ENCODE measurements around the gene ZDHHC8.

ZDHHC8 gene

GRCh38 chr22:20137113-20137512 is 5.5 kb downstream of the ZDHHC8 start:
- no peaks in the 10 kb centered on the region for H3K4me1 ChIP-seq (ENCODE audit: insufficient read depth, low read length)

DNA sequence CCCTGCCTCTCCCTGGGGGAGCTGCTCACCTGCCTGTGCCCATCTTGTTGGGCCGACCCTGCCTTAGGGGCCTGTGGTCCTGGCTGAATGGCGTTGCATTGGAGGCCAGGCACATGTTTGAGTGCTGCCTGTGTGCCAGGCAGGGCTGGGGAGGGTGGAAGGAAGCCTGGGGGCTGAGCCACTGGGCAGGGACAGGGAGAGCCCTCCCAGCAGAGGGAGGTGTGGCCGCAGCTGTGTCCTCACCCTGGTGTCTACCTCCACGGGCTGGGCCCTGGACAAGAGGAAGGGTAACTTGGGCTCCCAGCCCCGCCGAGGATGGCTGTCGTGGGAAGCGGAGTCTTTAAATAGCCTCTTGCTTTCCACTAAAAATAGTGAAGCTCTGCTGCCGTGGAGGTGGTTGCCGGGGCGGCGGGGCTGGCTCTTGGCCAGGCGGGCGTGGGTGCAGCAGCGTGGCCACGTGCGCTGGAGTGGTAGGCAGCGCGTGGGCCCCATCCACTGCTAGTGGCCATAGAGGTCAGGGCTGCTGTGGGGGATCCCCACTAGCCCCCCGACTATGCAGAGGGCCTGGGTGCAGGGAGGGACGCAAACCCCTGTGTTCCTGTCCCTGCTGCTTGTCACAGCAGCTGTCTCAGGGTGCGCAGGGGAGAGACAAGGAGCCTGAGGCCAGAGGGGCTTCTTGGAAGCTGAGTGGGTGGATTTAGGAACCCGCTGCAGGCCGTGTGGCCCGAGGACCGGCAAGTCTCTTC is 6.2 kb downstream of the ZDHHC8 start:
- Histone ChIP-seq H3K9me3 (ENCODE audit: insufficient read depth, low read depth, low read length) (no peaks in the 10 kb centered on the region), H3K36me3 (ENCODE audit: insufficient read depth, low read depth, low read length) (no peaks in the 10 kb centered on the region), H3K4me1 (ENCODE audit: insufficient read depth, low read length) (no peaks in the 10 kb centered on the region), H3K9ac (ENCODE audit: low read depth, low read length) (no peak overlapping the region; the same call in 1 of the 2 replicates), H3K27ac (ENCODE audit: low read length) (no peak overlapping the region), H3K4me3 (ENCODE audit: low read length) (no peak overlapping the region), H3K27me3 (ENCODE audit: insufficient read depth, low read length) (no peaks in the 10 kb centered on the region)

More at GRCh38 chr22:20137113-20137512, 5.5 kb downstream of the ZDHHC8 start:
- Histone ChIP-seq H3K27ac (ENCODE audit: low read length) (no peak overlapping the region), H3K9me3 (ENCODE audit: insufficient read depth, low read depth, low read length) (no peaks in the 10 kb centered on the region), H3K9ac (ENCODE audit: low read depth, low read length) (no peak overlapping the region), H3K4me3 (ENCODE audit: low read length) (no peak overlapping the region), H3K27me3 (ENCODE audit: insufficient read depth, low read length) (no peaks in the 10 kb centered on the region; the same call in 1 of the 2 replicates), H3K36me3 (ENCODE audit: insufficient read depth, low read depth, low read length) (no peaks in the 10 kb centered on the region)

DNA sequence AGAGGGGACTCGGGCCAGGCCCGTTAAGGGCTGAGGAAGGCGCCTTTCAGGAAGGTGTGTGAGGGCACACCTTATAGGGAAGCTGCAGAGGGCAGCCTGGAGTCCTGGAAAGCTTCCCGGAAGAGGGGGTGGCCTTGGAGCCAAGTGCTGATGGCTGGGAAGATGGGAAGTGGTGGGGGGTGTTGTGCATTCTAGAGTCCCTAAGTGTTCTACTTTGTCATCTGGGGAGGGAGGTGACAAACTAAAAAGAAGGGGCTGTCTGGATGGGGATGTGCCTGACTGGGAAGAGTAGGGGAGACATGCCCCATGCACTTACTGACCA is 6.8 kb downstream of the ZDHHC8 start:
- H3K9ac ChIP-seq (ENCODE audit: low read depth, low read length), result no peak overlapping the region; the same call in 1 of the 2 replicates
- H3K9me3 ChIP-seq (ENCODE audit: insufficient read depth, low read depth, low read length), result no peaks in the 10 kb centered on the region
- H3K36me3 ChIP-seq (ENCODE audit: insufficient read depth, low read depth, low read length), result no peaks in the 10 kb centered on the region
- H3K4me3 ChIP-seq (ENCODE audit: low read length), result no peak overlapping the region
- H3K4me1 ChIP-seq (ENCODE audit: insufficient read depth, low read length), result no peaks in the 10 kb centered on the region
- no peak overlapping the region for H3K27ac ChIP-seq (ENCODE audit: low read length)
- no peaks in the 10 kb centered on the region for H3K27me3 ChIP-seq (ENCODE audit: insufficient read depth, low read length)

DNA sequence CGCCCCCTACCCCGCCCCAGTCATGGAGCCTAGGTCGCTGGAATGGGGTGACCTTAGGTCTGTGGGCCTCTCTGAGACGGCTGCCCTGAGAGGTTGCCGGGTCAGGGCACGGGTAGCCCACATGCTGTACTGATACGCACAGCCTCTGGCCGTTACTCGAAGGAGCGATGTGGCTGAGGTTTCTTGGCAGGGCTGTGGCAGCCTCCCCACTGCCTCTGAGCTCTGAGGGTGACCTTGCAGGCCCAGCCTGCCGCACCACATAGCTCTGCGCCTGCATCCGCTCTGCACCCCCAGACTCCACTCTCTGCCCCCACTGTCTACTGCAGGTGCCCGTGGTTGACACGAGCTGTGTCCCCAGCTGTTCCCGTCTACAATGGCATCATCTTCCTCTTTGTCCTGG is 7.3 kb downstream of the ZDHHC8 start:
- H3K27ac ChIP-seq (ENCODE audit: low read length), result no peak overlapping the region
- H3K4me3 ChIP-seq (ENCODE audit: low read length), result no peak overlapping the region
- H3K9me3 ChIP-seq (ENCODE audit: insufficient read depth, low read depth, low read length), result no peaks in the 10 kb centered on the region
- H3K27me3 ChIP-seq (ENCODE audit: insufficient read depth, low read length), result no peaks in the 10 kb centered on the region
- H3K36me3 ChIP-seq (ENCODE audit: insufficient read depth, low read depth, low read length), result no peaks in the 10 kb centered on the region
- H3K9ac ChIP-seq (ENCODE audit: low read depth, low read length), result no peak overlapping the region
- no peaks in the 10 kb centered on the region for H3K4me1 ChIP-seq (ENCODE audit: insufficient read depth, low read length)

DNA sequence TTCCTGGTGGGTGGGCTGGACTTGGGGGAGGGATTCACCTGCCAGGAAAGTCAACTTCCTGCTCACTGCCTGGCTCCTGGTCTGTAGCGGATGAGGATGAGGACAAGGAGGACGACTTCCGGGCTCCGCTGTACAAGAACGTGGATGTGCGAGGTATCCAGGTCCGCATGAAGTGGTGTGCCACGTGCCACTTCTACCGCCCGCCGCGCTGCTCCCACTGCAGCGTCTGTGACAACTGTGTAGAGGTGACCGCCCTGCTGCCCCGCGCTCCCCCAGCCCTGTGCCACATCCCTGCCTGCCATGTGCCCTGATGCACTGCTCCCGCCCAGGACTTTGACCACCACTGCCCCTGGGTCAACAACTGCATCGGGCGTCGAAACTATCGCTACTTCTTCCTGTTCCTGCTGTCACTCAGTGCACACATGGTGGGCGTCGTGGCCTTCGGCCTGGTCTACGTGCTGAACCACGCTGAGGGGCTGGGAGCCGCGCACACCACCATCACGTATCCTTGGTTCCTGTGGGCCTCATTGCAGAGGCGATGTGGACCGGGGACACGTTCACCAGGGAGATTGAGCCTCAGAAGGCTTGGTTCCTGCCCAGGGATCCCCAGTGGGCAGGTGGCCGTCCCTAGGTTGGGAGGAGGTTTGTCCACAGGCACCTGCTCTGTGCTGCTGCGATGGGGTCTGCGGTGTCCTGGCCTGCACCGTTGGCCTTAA is 7.9 kb downstream of the ZDHHC8 start:
- no peaks in the 10 kb centered on the region for H3K36me3 ChIP-seq (ENCODE audit: insufficient read depth, low read depth, low read length)
- no peaks in the 10 kb centered on the region for H3K9me3 ChIP-seq (ENCODE audit: insufficient read depth, low read depth, low read length)
- H3K4me1 ChIP-seq (ENCODE audit: insufficient read depth, low read length), result no peaks in the 10 kb centered on the region
- H3K9ac ChIP-seq (ENCODE audit: low read depth, low read length), result no peak overlapping the region
- H3K4me3 ChIP-seq (ENCODE audit: low read length), result no peak overlapping the region
- no peaks in the 10 kb centered on the region for H3K27me3 ChIP-seq (ENCODE audit: insufficient read depth, low read length)
- no peak overlapping the region for H3K27ac ChIP-seq (ENCODE audit: low read length)

DNA sequence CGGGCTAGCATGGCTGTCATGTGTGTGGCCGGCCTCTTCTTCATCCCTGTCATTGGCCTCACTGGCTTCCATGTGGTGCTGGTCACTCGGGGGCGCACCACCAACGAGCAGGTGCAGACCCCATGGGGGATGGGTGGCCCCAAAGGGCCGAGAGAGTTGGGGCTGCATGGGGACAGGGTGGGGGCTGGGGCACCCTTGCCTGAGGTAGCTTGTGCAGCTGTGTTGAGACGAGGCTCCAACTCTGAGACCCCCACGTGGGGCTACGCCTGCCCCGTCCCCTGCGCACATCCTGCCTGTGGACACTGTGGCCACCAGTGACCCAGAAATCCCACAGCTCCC is 8.5 kb downstream of the ZDHHC8 start:
- no peaks in the 10 kb centered on the region for H3K36me3 ChIP-seq (ENCODE audit: insufficient read depth, low read depth, low read length)
- no peaks in the 10 kb centered on the region for H3K27me3 ChIP-seq (ENCODE audit: insufficient read depth, low read length)
- H3K9me3 ChIP-seq (ENCODE audit: insufficient read depth, low read depth, low read length), result no peaks in the 10 kb centered on the region
- H3K27ac ChIP-seq (ENCODE audit: low read length), result no peak overlapping the region
- no peak overlapping the region for H3K9ac ChIP-seq (ENCODE audit: low read depth, low read length)
- H3K4me3 ChIP-seq (ENCODE audit: low read length), result no peak overlapping the region
- H3K4me1 ChIP-seq (ENCODE audit: insufficient read depth, low read length), result no peaks in the 10 kb centered on the region

GRCh38 chr22:20140521-20140964 is 8.9 kb downstream of the ZDHHC8 start:
- Histone ChIP-seq H3K27ac (ENCODE audit: low read length) (no peak overlapping the region), H3K9ac (ENCODE audit: low read depth, low read length) (no peak overlapping the region), H3K27me3 (ENCODE audit: insufficient read depth, low read length) (no peaks in the 10 kb centered on the region), H3K4me3 (ENCODE audit: low read length) (no peak overlapping the region), H3K36me3 (ENCODE audit: insufficient read depth, low read depth, low read length) (no peaks in the 10 kb centered on the region), H3K9me3 (ENCODE audit: insufficient read depth, low read depth, low read length) (no peaks in the 10 kb centered on the region), H3K4me1 (ENCODE audit: insufficient read depth, low read length) (no peaks in the 10 kb centered on the region)

- H3K27me3 ChIP-seq (ENCODE audit: insufficient read depth, low read length), result no peaks in the 10 kb centered on the region
- H3K36me3 ChIP-seq (ENCODE audit: insufficient read depth, low read depth, low read length), result no peaks in the 10 kb centered on the region
- no peak overlapping the region for H3K9ac ChIP-seq (ENCODE audit: low read depth, low read length)
- H3K27ac ChIP-seq (ENCODE audit: low read length), result no peak overlapping the region
- no peaks in the 10 kb centered on the region for H3K9me3 ChIP-seq (ENCODE audit: insufficient read depth, low read depth, low read length)
- no peak overlapping the region for H3K4me3 ChIP-seq (ENCODE audit: low read length)
- no peaks in the 10 kb centered on the region for H3K4me1 ChIP-seq (ENCODE audit: insufficient read depth, low read length)
These were observed 9.8 kb downstream of the ZDHHC8 start for GRCh38 chr22:20141186-20142077.

DNA sequence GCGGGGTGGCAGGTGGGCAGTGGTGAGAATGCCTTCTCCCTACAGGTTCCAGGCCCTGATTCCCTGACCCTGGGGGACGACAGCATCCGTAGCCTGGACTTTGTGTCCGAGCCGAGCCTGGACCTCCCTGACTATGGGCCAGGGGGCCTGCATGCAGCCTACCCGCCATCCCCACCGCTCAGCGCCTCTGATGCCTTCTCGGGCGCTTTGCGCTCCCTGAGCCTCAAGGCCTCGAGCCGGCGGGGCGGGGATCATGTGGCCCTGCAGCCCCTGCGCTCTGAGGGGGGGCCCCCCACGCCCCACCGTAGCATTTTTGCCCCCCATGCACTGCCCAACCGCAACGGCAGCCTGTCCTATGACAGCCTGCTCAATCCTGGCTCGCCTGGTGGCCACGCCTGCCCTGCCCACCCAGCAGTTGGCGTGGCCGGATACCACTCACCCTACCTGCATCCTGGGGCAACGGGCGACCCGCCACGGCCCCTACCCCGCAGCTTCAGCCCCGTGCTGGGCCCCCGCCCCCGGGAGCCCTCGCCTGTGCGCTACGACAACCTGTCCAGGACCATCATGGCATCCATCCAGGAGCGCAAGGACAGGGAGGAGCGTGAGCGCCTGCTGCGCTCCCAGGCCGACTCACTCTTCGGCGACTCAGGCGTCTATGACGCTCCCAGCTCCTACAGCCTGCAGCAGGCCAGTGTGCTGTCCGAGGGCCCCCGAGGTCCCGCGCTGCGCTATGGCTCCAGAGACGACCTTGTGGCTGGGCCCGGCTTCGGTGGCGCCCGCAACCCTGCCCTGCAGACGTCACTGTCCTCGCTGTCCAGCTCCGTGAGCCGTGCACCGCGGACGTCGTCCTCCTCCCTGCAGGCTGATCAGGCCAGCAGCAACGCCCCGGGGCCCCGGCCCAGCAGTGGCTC is 11.4 kb downstream of the ZDHHC8 start:
- no peaks in the 10 kb centered on the region for H3K4me1 ChIP-seq (ENCODE audit: insufficient read depth, low read length)
- H3K36me3 ChIP-seq (ENCODE audit: insufficient read depth, low read depth, low read length), result no peaks in the 10 kb centered on the region
- no peak overlapping the region for H3K4me3 ChIP-seq (ENCODE audit: low read length)
- no peaks in the 10 kb centered on the region for H3K9me3 ChIP-seq (ENCODE audit: insufficient read depth, low read depth, low read length)
- H3K27me3 ChIP-seq (ENCODE audit: insufficient read depth, low read length), result no peaks in the 10 kb centered on the region
- no peak overlapping the region for H3K27ac ChIP-seq (ENCODE audit: low read length)
- no peak overlapping the region for H3K9ac ChIP-seq (ENCODE audit: low read depth, low read length)

DNA sequence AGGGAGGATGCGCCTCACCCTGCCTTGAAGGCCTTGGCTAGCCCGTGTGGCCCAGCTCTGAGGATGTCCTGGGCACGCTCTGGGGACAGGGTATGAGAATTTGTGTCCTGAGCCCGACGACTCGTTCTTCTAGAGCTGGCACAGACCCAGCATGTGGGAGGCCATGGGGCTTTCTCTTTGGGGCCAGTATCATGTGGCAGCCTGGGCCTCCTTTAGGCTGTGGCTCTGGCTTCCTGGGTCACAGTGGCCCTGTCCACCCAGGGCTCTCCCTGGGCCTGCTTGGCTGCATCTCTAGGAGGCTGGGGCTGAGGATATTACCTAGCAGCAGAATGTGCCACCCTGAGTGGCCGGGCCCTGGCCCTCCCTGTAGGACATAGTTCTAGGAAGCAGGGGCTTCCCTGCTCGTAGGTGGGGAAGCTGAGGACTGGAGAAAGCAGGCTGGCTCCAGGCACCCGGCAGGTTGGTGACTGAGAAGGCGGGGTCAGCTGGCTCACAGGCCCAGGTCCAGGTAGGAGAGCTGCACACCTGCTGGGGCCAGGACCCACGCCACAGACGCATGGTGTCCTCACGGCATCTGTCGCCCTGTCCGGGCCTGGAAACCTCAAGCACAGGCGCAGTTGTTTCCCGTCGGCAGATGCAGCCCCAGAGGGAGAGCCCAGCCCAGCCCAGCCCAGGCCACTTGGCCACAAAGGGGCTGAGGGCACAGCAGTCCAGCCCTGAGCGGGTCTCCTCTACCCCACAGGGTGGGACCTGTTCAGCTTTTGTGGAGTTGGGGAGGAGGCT is 12.5 kb downstream of the ZDHHC8 start:
- Histone ChIP-seq H3K27ac (ENCODE audit: low read length) (no peak overlapping the region), H3K9me3 (ENCODE audit: insufficient read depth, low read depth, low read length) (no peaks in the 10 kb centered on the region), H3K36me3 (ENCODE audit: insufficient read depth, low read depth, low read length) (no peaks in the 10 kb centered on the region), H3K4me3 (ENCODE audit: low read length) (no peak overlapping the region), H3K9ac (ENCODE audit: low read depth, low read length) (no peak overlapping the region), H3K27me3 (ENCODE audit: insufficient read depth, low read length) (no peaks in the 10 kb centered on the region), H3K4me1 (ENCODE audit: insufficient read depth, low read length) (no peaks in the 10 kb centered on the region)
